CD14-positive monocyte (primary cell): ENCODE measurements around the gene CCDC88B. TPM values are rescaled to one million over a fixed set of nuclear protein-coding genes. Genes with fewer than 3 reads are reported as not detected.
A peak's percentile ranks its signal among the peaks of the same experiment; 100 is the strongest.

Experiments used
- DNase-seq, 3 donors: peaks; one replicate each; pipeline ENCODE4 v3.0.0-alpha.2; 2011 to 2022
- H2AFZ ChIP-seq: 2 replicates; pipeline ENCODE4 v1.6.0; 2012; ENCODE audit warnings: mild to moderate bottlenecking, low read depth, low read length, inconsistent platforms; ENCODE audit not compliant: insufficient read depth, poor library complexity, severe bottlenecking
- H3K27ac ChIP-seq, 2 donors: 1 replicate in 1 of 2; 2 replicates in 1 of 2; pipeline ENCODE4 v1.5.1; 2012 to 2013; ENCODE audit warnings: low read length in 2 of 2, control low read depth in 1 of 2, inconsistent platforms in 1 of 2, low read depth in 1 of 2, mild to moderate bottlenecking in 1 of 2
- H3K27me3 ChIP-seq, 2 donors: one replicate each; pipeline versions ENCODE4 v1.6.0 to v1.6.1; 2011 to 2013; ENCODE audit warnings: low read length in 2 of 2; ENCODE audit not compliant: control insufficient read depth in 2 of 2, insufficient read depth in 2 of 2
- H3K36me3 ChIP-seq, 2 donors: replicated peaks in 1 of 2; 1 replicate in 1 of 2; 2 replicates in 1 of 2; pipeline versions ENCODE4 v1.5.1 to v1.6.1; 2012 to 2013; ENCODE audit warnings: low read length in 2 of 2, control low read depth in 1 of 2, inconsistent platforms in 1 of 2, mild to moderate bottlenecking in 1 of 2; ENCODE audit not compliant: insufficient read depth in 2 of 2, control insufficient read depth in 1 of 2
- H3K4me1 ChIP-seq, 2 donors: 1 replicate in 1 of 2; 2 replicates in 1 of 2; pipeline versions ENCODE4 v1.5.1 to v1.6.1; 2012 to 2013; ENCODE audit warnings: low read length in 2 of 2, control low read depth in 1 of 2, inconsistent platforms in 1 of 2, mild to moderate bottlenecking in 1 of 2, moderate library complexity in 1 of 2; ENCODE audit not compliant: insufficient read depth in 2 of 2, control insufficient read depth in 1 of 2
- H3K4me2 ChIP-seq: replicated peaks from 2 replicates; pipeline ENCODE3; 2012; ENCODE audit warnings: low read length, moderate library complexity, mild to moderate bottlenecking; ENCODE audit not compliant: poor library complexity, severe bottlenecking; ENCODE audit errors: extremely low read depth
- H3K4me3 ChIP-seq, 3 experiments: fragments of 200-600 bp in 1 of 3; sonication (generic) in 1 of 3; replicated peaks in 1 of 3; 1 replicate in 2 of 3; 2 replicates in 1 of 3; pipeline ENCODE4 v1.5.1; 2011 to 2013; ENCODE audit warnings: low read length in 3 of 3, mild to moderate bottlenecking in 3 of 3, control low read depth in 2 of 3, low read depth in 2 of 3, inconsistent platforms in 1 of 3, moderate library complexity in 1 of 3
- H3K79me2 ChIP-seq: 2 replicates; pipeline ENCODE4 v1.6.0; 2012; ENCODE audit warnings: mild to moderate bottlenecking, control low read depth, inconsistent platforms, low read length, moderate library complexity; ENCODE audit not compliant: insufficient read depth
- H3K9ac ChIP-seq: 2 replicates; pipeline ENCODE4 v1.6.0; 2017; ENCODE audit warnings: low read length, mild to moderate bottlenecking; ENCODE audit not compliant: insufficient read depth, poor library complexity, severe bottlenecking
- H3K9me3 ChIP-seq, 2 donors: replicated peaks in 1 of 2; 1 replicate in 1 of 2; 2 replicates in 1 of 2; pipeline versions ENCODE4 v1.5.1 to v1.6.1; 2012 to 2013; ENCODE audit warnings: low read length in 2 of 2, control low read depth in 1 of 2; ENCODE audit not compliant: control insufficient read depth in 1 of 2, insufficient read depth in 1 of 2
- H4K20me1 ChIP-seq: 2 replicates; pipeline ENCODE4 v1.6.0; 2012; ENCODE audit warnings: mild to moderate bottlenecking, low read length, control low read depth, moderate library complexity; ENCODE audit not compliant: insufficient read depth
- H3K27ac Mint-ChIP-seq, 7 donors: one replicate each; pipeline ENCODE4 v1.8.0; 2020; ENCODE audit warnings: mild to moderate bottlenecking in 7 of 7, mixed read lengths in 7 of 7, moderate library complexity in 6 of 7, inconsistent platforms in 2 of 7
- H3K27me3 Mint-ChIP-seq, 3 donors: one replicate each; pipeline ENCODE4 v1.8.0; 2021 to 2022; ENCODE audit warnings: low read depth in 3 of 3, mild to moderate bottlenecking in 3 of 3, mixed read lengths in 3 of 3, moderate library complexity in 3 of 3, inconsistent platforms in 1 of 3
- H3K36me3 Mint-ChIP-seq, 2 donors: one replicate each; pipeline ENCODE4 v1.8.0; 2020; ENCODE audit warnings: mixed read lengths in 2 of 2, inconsistent platforms in 1 of 2, mild to moderate bottlenecking in 1 of 2
- H3K4me1 Mint-ChIP-seq: one replicate; pipeline ENCODE4 v1.8.0; 2020; ENCODE audit warnings: mild to moderate bottlenecking, mixed read lengths
- H3K4me3 Mint-ChIP-seq, 2 donors: one replicate each; pipeline ENCODE4 v1.8.0; 2020; ENCODE audit warnings: mild to moderate bottlenecking in 2 of 2, mixed read lengths in 2 of 2, moderate library complexity in 1 of 2
- H3K9me3 Mint-ChIP-seq, 7 donors: one replicate each; pipeline ENCODE4 v1.8.0; 2020 to 2022; ENCODE audit warnings: mixed read lengths in 7 of 7, mild to moderate bottlenecking in 6 of 7, moderate library complexity in 6 of 7, inconsistent platforms in 2 of 7
- WGBS: methylation state at CpG from one replicate; pipeline ENCODE4 v1.1.5; 2013; ENCODE audit warnings: missing lambda C conversion rate; ENCODE audit not compliant: insufficient coverage; 5-methylcytosine and 5-hydroxymethylcytosine counted together
- intact Hi-C, 2 donors: fragments of 100-400 bp; cut with micrococcal nuclease; formaldehyde crosslinking; loops; one replicate each; pipeline versions ENCODE4 v1.15.0 to v1.15.1; 2023
- polyA plus RNA-seq, 3 donors: library from polyadenylated mRNA; depleted of rRNA in 1 of 3; unstranded in 2 of 3; stranded (reverse) in 1 of 3; fragments of 300-500 nt in 2 of 3; fragments of >200 nt in 1 of 3; fragmentation: Illumina TruSeq in 2 of 3; gene quantifications; 1 replicate in 2 of 3; 2 replicates in 1 of 3; pipeline ENCODE4 v1.2.3, GENCODE V29; 2012 to 2021
- TF ChIP-seq, protein P1 (sequence below): fragments of 200-600 bp; IDR thresholded peaks from one replicate; pipeline ENCODE4 v1.8.0; 2022; ENCODE audit warnings: antibody characterized with exemption, mild to moderate bottlenecking

Gene CCDC88B
- polyA plus RNA-seq, 3 donors, result 8.2 to 215 (median 18.9) TPM

GRCh38 chr11:64388894-64389293 lies 48.9 kb downstream of the CCDC88B start:
- H3K4me1 Mint-ChIP-seq, result peaks cover 86% of the 10 kb centered on the region
- H3K27ac Mint-ChIP-seq, result no peak overlapping the region
- no peak overlapping the region for H3K4me3 Mint-ChIP-seq
- TF ChIP-seq, protein P1, sequence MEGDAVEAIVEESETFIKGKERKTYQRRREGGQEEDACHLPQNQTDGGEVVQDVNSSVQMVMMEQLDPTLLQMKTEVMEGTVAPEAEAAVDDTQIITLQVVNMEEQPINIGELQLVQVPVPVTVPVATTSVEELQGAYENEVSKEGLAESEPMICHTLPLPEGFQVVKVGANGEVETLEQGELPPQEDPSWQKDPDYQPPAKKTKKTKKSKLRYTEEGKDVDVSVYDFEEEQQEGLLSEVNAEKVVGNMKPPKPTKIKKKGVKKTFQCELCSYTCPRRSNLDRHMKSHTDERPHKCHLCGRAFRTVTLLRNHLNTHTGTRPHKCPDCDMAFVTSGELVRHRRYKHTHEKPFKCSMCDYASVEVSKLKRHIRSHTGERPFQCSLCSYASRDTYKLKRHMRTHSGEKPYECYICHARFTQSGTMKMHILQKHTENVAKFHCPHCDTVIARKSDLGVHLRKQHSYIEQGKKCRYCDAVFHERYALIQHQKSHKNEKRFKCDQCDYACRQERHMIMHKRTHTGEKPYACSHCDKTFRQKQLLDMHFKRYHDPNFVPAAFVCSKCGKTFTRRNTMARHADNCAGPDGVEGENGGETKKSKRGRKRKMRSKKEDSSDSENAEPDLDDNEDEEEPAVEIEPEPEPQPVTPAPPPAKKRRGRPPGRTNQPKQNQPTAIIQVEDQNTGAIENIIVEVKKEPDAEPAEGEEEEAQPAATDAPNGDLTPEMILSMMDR, result no peak
- no peak overlapping the region for H2AFZ ChIP-seq
- H3K36me3 ChIP-seq, result peaks cover 2 to 9% of the 10 kb centered on the region in 2 donors
- H3K27ac ChIP-seq, result no peak overlapping the region
- no peak overlapping the region for H3K4me2 ChIP-seq
- H3K4me3 ChIP-seq, result no peak overlapping the region
- H3K9me3 ChIP-seq, result peaks cover 0 to 3% of the 10 kb centered on the region in 2 donors
- intact Hi-C loops, result no loop called here
- H3K9ac ChIP-seq, result no peak overlapping the region
- DNase-seq, result no peak
- no peaks in the 10 kb centered on the region for H3K27me3 ChIP-seq
- H3K79me2 ChIP-seq, result peaks cover 23% of the 10 kb centered on the region
- H3K4me1 ChIP-seq, result peaks cover 73 to 80% of the 10 kb centered on the region in 2 donors
- peaks cover 2 to 10% (median 6%) of the 10 kb centered on the region in 7 donors for H3K9me3 Mint-ChIP-seq
- H4K20me1 ChIP-seq, result no peaks in the 10 kb centered on the region
- 94% methylated on average over 7 of the region's 10 CpGs for WGBS
- peaks cover 1 to 3% (median 2%) of the 10 kb centered on the region in 3 donors for H3K27me3 Mint-ChIP-seq
- peaks cover 27 to 28% of the 10 kb centered on the region in 2 donors for H3K36me3 Mint-ChIP-seq

- Mint-ChIP-seq H3K27ac (peak overlapping the region in 5 of 7 donors; percentile 20 to 92 (median 76)), H3K4me3 (peak overlapping the region in 1 of 2 donors; percentile 4), H3K36me3 (peaks cover 29% of the 10 kb centered on the region in 2 donors), H3K27me3 (peaks cover 1 to 3% (median 2%) of the 10 kb centered on the region in 3 donors), H3K9me3 (peaks cover 2 to 10% (median 6%) of the 10 kb centered on the region in 7 donors), H3K4me1 (peaks cover 86% of the 10 kb centered on the region)
- no peaks in the 10 kb centered on the region for H3K27me3 ChIP-seq
- TF ChIP-seq, protein P1, result no peak
- no CpG with 5 or more reads among the region's 2 CpGs for WGBS
- H3K79me2 ChIP-seq, result peaks cover 32% of the 10 kb centered on the region
- DNase-seq, result no peak
- H3K4me1 ChIP-seq, result peaks cover 74 to 80% of the 10 kb centered on the region in 2 donors
- no peak overlapping the region for H3K4me3 ChIP-seq
- H3K27ac ChIP-seq, result no peak overlapping the region
- H3K36me3 ChIP-seq, result peaks cover 2 to 9% of the 10 kb centered on the region in 2 donors
- H3K9ac ChIP-seq, result no peak overlapping the region
- no peak overlapping the region for H3K4me2 ChIP-seq
- H2AFZ ChIP-seq, result no peak overlapping the region
- no peaks in the 10 kb centered on the region for H4K20me1 ChIP-seq
- intact Hi-C loops, result no loop called here
- H3K9me3 ChIP-seq, result peaks cover 0 to 3% of the 10 kb centered on the region in 2 donors
Observed at GRCh38 chr11:64389851-64390250, 49.8 kb downstream of the CCDC88B start.
